MM.1S (cell line): ENCODE data around the gene NR6A1.

Experiments
- DNase-seq: peaks from one replicate; pipeline ENCODE4 v3.0.0-alpha.2; 2015
- H2AFZ ChIP-seq: fragments of 300-600 bp; sonication (generic); 2 replicates; pipeline ENCODE4 v1.6.0; 2016; ENCODE audit warnings: antibody characterized with exemption, low read length
- H3F3A ChIP-seq: fragments of 300-600 bp; sonication (generic); 2 replicates; pipeline ENCODE4 v1.6.1; 2016; ENCODE audit warnings: mild to moderate bottlenecking, antibody characterized with exemption, low read length, moderate library complexity, mixed read lengths; ENCODE audit not compliant: insufficient read depth
- H3K27ac ChIP-seq: fragments of 300-600 bp; sonication (generic); 2 replicates; pipeline ENCODE4 v1.5.1; 2016; ENCODE audit warnings: mild to moderate bottlenecking, low read length
- H3K27me3 ChIP-seq: fragments of 300-600 bp; sonication (generic); replicated peaks from 2 replicates; pipeline ENCODE4 v1.6.0; 2016; ENCODE audit warnings: low read length; ENCODE audit not compliant: insufficient read depth
- H3K36me3 ChIP-seq: fragments of 300-600 bp; sonication (generic); replicated peaks from 2 replicates; pipeline ENCODE4 v1.6.1; 2016; ENCODE audit warnings: mild to moderate bottlenecking, low read length, mixed read lengths; ENCODE audit not compliant: insufficient read depth
- H3K4me1 ChIP-seq: fragments of 300-600 bp; sonication (generic); 2 replicates; pipeline ENCODE4 v1.6.1; 2016; ENCODE audit warnings: low read length, mixed read lengths
- H3K4me2 ChIP-seq: fragments of 300-600 bp; sonication (generic); 2 replicates; pipeline ENCODE4 v1.6.0; 2016; ENCODE audit warnings: low read depth, low read length
- H3K4me3 ChIP-seq: fragments of 300-600 bp; sonication (generic); 2 replicates; pipeline ENCODE4 v1.5.1; 2016; ENCODE audit warnings: low read length, mixed read lengths
- H3K79me2 ChIP-seq: fragments of 300-600 bp; sonication (generic); 2 replicates; pipeline ENCODE4 v1.6.1; 2016; ENCODE audit warnings: mixed run types, low read length, mixed read lengths
- H3K9ac ChIP-seq: fragments of 300-600 bp; sonication (generic); 2 replicates; pipeline ENCODE4 v1.6.1; 2016; ENCODE audit warnings: low read length, mixed read lengths
- H3K9me2 ChIP-seq: fragments of 300-600 bp; sonication (generic); replicated peaks from 2 replicates; pipeline ENCODE4 v1.6.1; 2016; ENCODE audit warnings: mild to moderate bottlenecking, low read length, mixed read lengths; ENCODE audit not compliant: insufficient read depth
- H3K9me3 ChIP-seq: fragments of 300-600 bp; sonication (generic); replicated peaks from 2 replicates; pipeline ENCODE4 v1.6.1; 2016; ENCODE audit warnings: mild to moderate bottlenecking, low read length, mixed read lengths; ENCODE audit not compliant: insufficient read depth
- H4K20me1 ChIP-seq: fragments of 300-600 bp; sonication (generic); 2 replicates; pipeline ENCODE4 v1.6.1; 2016; ENCODE audit warnings: mild to moderate bottlenecking, low read length, moderate library complexity, mixed read lengths; ENCODE audit not compliant: insufficient read depth
- CTCF ChIP-seq: fragments of 300-600 bp; sonication (generic); IDR thresholded peaks from 2 replicates; pipeline ENCODE4 v1.5.1; 2016; ENCODE audit warnings: antibody characterized with exemption, low read length, mixed read lengths
- EZH2 ChIP-seq: fragments of 300-600 bp; sonication (generic); optimal IDR thresholded peaks from 2 replicates; pipeline ENCODE3; 2017; ENCODE audit warnings: low read depth, mild to moderate bottlenecking, antibody characterized with exemption, low read length, mixed read lengths
- EZH2phosphoT487 ChIP-seq: fragments of 300-600 bp; sonication (generic); IDR thresholded peaks from 2 replicates; pipeline ENCODE4 v1.6.1; 2018; ENCODE audit warnings: antibody characterized with exemption, low read length

NR6A1 gene

GRCh38 chr9:124814164-124814535 lies 43.0 kb upstream of the NR6A1 start:
- H3K9ac ChIP-seq, result no peak overlapping the region
- DNase-seq, result no peak
- no peak overlapping the region for H2AFZ ChIP-seq
- H3K9me2 ChIP-seq, result no peaks in the 10 kb centered on the region
- no peaks in the 10 kb centered on the region for H3K4me1 ChIP-seq
- H3K27me3 ChIP-seq, result no peaks in the 10 kb centered on the region
- no peaks in the 10 kb centered on the region for H3K9me3 ChIP-seq
- H3K27ac ChIP-seq, result no peak overlapping the region
- no peaks in the 10 kb centered on the region for H3F3A ChIP-seq
- no peaks in the 10 kb centered on the region for H3K36me3 ChIP-seq
- no peak overlapping the region for H3K4me3 ChIP-seq
- H3K4me2 ChIP-seq, result no peak overlapping the region
- TF ChIP-seq CTCF, result no peak
- TF ChIP-seq EZH2, result no peak
- no peak for TF ChIP-seq EZH2phosphoT487
- H3K79me2 ChIP-seq, result no peaks in the 10 kb centered on the region
- H4K20me1 ChIP-seq, result no peaks in the 10 kb centered on the region

GRCh38 chr9:124813501-124814163 lies 42.5 kb upstream of the NR6A1 start:
- Histone ChIP-seq H3K27me3 (no peaks in the 10 kb centered on the region), H3K27ac (no peak overlapping the region), H3K79me2 (no peaks in the 10 kb centered on the region), H3K4me2 (no peak overlapping the region), H3F3A (no peaks in the 10 kb centered on the region), H3K9me2 (no peaks in the 10 kb centered on the region), H3K4me1 (no peaks in the 10 kb centered on the region), H3K4me3 (no peak overlapping the region), H3K9me3 (no peaks in the 10 kb centered on the region), H3K36me3 (no peaks in the 10 kb centered on the region), H4K20me1 (no peaks in the 10 kb centered on the region), H2AFZ (no peak overlapping the region), H3K9ac (no peak overlapping the region)
- DNase-seq, result no peak
- TF ChIP-seq EZH2 (no peak), EZH2phosphoT487 (no peak), CTCF (no peak)

GRCh38 chr9:124813041-124813440 lies 41.9 kb upstream of the NR6A1 start:
- no peak for DNase-seq
- Histone ChIP-seq H4K20me1 (no peaks in the 10 kb centered on the region), H3K27me3 (no peaks in the 10 kb centered on the region), H3K4me1 (no peaks in the 10 kb centered on the region), H3K4me3 (no peak overlapping the region), H3K27ac (no peak overlapping the region), H3K9me3 (no peaks in the 10 kb centered on the region), H3F3A (no peaks in the 10 kb centered on the region), H3K9ac (no peak overlapping the region), H3K9me2 (no peaks in the 10 kb centered on the region), H3K79me2 (no peaks in the 10 kb centered on the region), H3K4me2 (no peak overlapping the region), H3K36me3 (no peaks in the 10 kb centered on the region), H2AFZ (no peak overlapping the region)
- TF ChIP-seq CTCF, result no peak
- no peak for TF ChIP-seq EZH2
- TF ChIP-seq EZH2phosphoT487, result no peak
